Fibroblast of lung (primary cell): ENCODE data around the gene TRAF2.

ENCODE experiments used
- EZH2 ChIP-seq: IDR thresholded peaks from 2 replicates; pipeline ENCODE4 v1.5.1; 2012; ENCODE audit warnings: low read length, control low read depth, mild to moderate bottlenecking; ENCODE audit errors: missing control alignments
- TF ChIP-seq, protein P1 (sequence below), 2 donors: IDR thresholded peaks in 1 of 2; conservative IDR thresholded peaks in 1 of 2; 1 replicate in 1 of 2; 2 replicates in 1 of 2; pipeline ENCODE4 v1.5.1; 2011 to 2012; ENCODE audit warnings: low read length in 2 of 2, control low read depth in 1 of 2, inconsistent platforms in 1 of 2, low read depth in 1 of 2, mild to moderate bottlenecking in 1 of 2

GRCh38 chr9:136916330-136917184 is 30.2 kb downstream of the TRAF2 start:
- TF ChIP-seq, protein P1, sequence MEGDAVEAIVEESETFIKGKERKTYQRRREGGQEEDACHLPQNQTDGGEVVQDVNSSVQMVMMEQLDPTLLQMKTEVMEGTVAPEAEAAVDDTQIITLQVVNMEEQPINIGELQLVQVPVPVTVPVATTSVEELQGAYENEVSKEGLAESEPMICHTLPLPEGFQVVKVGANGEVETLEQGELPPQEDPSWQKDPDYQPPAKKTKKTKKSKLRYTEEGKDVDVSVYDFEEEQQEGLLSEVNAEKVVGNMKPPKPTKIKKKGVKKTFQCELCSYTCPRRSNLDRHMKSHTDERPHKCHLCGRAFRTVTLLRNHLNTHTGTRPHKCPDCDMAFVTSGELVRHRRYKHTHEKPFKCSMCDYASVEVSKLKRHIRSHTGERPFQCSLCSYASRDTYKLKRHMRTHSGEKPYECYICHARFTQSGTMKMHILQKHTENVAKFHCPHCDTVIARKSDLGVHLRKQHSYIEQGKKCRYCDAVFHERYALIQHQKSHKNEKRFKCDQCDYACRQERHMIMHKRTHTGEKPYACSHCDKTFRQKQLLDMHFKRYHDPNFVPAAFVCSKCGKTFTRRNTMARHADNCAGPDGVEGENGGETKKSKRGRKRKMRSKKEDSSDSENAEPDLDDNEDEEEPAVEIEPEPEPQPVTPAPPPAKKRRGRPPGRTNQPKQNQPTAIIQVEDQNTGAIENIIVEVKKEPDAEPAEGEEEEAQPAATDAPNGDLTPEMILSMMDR (conservative IDR thresholded peaks at IDR 0.05 in 1 of 2, IDR thresholded peaks at IDR 0.05 in 1 of 2; ENCODE audit: low read depth in 1 of 2, low read length in 2 of 2) = no peak
- TF ChIP-seq EZH2 = no peak
